Endothelial cell (in vitro differentiated cells): ENCODE results near the gene CXCL1. TPM values are rescaled to one million over a fixed set of nuclear protein-coding genes. Genes with fewer than 3 reads are reported as not detected.

Experiments used
- DNase-seq: peaks from one replicate; pipeline ENCODE4 v3.0.0; 2021; ENCODE audit warnings: low spot score
- H3K27ac Mint-ChIP-seq: one replicate; pipeline ENCODE4 v1.8.0; 2021; ENCODE audit warnings: mixed read lengths, inconsistent platforms; ENCODE audit not compliant: unreplicated experiment
- H3K27me3 Mint-ChIP-seq: one replicate; pipeline ENCODE4 v1.8.0; 2021; ENCODE audit warnings: mild to moderate bottlenecking, moderate library complexity, mixed read lengths, inconsistent platforms; ENCODE audit not compliant: unreplicated experiment
- H3K36me3 Mint-ChIP-seq: one replicate; pipeline ENCODE4 v1.8.0; 2021; ENCODE audit warnings: mild to moderate bottlenecking, low read depth, mixed read lengths, inconsistent platforms; ENCODE audit not compliant: unreplicated experiment
- H3K4me1 Mint-ChIP-seq: one replicate; pipeline ENCODE4 v1.8.0; 2021; ENCODE audit warnings: mild to moderate bottlenecking, mixed read lengths, inconsistent platforms; ENCODE audit not compliant: unreplicated experiment
- H3K4me3 Mint-ChIP-seq: one replicate; pipeline ENCODE4 v1.8.0; 2021; ENCODE audit warnings: mild to moderate bottlenecking, mixed read lengths, inconsistent platforms; ENCODE audit not compliant: unreplicated experiment
- H3K9me3 Mint-ChIP-seq: one replicate; pipeline ENCODE4 v1.8.0; 2021; ENCODE audit warnings: mixed read lengths, inconsistent platforms; ENCODE audit not compliant: unreplicated experiment
- CTCF ChIP-seq: fragments of 200-600 bp; sonication (generic); IDR thresholded peaks from one replicate; pipeline ENCODE4 v1.5.0; 2021; ENCODE audit warnings: antibody characterized with exemption; ENCODE audit not compliant: unreplicated experiment
- total RNA-seq: library from RNA; stranded (reverse); fragmentation: NEBNext Ultra II Directional; extraction: Animal tissue kit (Norgen Biotek cat#: 25700); gene quantifications from one replicate; pipeline ENCODE4 v1.2.1, GENCODE V29; 2021; ENCODE audit not compliant: unreplicated experiment

Gene CXCL1
- total RNA-seq, 1 donor from 2014 or later, result 1.7 TPM

GRCh38 chr4:73823760-73824159, 45.4 kb upstream of the CXCL1 start:
- no peak for DNase-seq
- Mint-ChIP-seq H3K36me3 (no peaks in the 10 kb centered on the region), H3K27me3 (no peaks in the 10 kb centered on the region), H3K4me1 (no peaks in the 10 kb centered on the region), H3K4me3 (no peak overlapping the region), H3K9me3 (no peaks in the 10 kb centered on the region), H3K27ac (no peak overlapping the region)
- TF ChIP-seq CTCF, result no peak

- Mint-ChIP-seq H3K4me3 (no peak overlapping the region), H3K9me3 (no peaks in the 10 kb centered on the region), H3K4me1 (no peaks in the 10 kb centered on the region), H3K27me3 (no peaks in the 10 kb centered on the region), H3K27ac (no peak overlapping the region), H3K36me3 (no peaks in the 10 kb centered on the region)
- TF ChIP-seq CTCF, result no peak
- DNase-seq, result no peak
Observed at GRCh38 chr4:73828956-73829355, 40.2 kb upstream of the CXCL1 start.

- no peak for DNase-seq
- Mint-ChIP-seq H3K27me3 (no peaks in the 10 kb centered on the region), H3K27ac (no peak overlapping the region)
Observed at GRCh38 chr4:73831569-73831968, 37.6 kb upstream of the CXCL1 start.

GRCh38 chr4:73832651-73833237, 36.4 kb upstream of the CXCL1 start:
- Mint-ChIP-seq H3K9me3 (no peaks in the 10 kb centered on the region), H3K4me1 (peaks cover 3% of the 10 kb centered on the region), H3K27me3 (no peaks in the 10 kb centered on the region), H3K27ac (no peak overlapping the region), H3K4me3 (no peak overlapping the region), H3K36me3 (no peaks in the 10 kb centered on the region)
- DNase-seq, result no peak
- no peak for TF ChIP-seq CTCF

More at GRCh38 chr4:73831569-73831968, 37.6 kb upstream of the CXCL1 start:
- TF ChIP-seq CTCF, result no peak
- Mint-ChIP-seq H3K9me3 (no peaks in the 10 kb centered on the region), H3K36me3 (no peaks in the 10 kb centered on the region), H3K4me3 (no peak overlapping the region), H3K4me1 (no peaks in the 10 kb centered on the region)

GRCh38 chr4:73836373-73837279, 32.6 kb upstream of the CXCL1 start, which contains the start of gene CXCL6:
Gene CXCL6, plus strand, starts transcription at chr4:73836678. Its CDS starts 73 bp downstream, at chr4:73836751.
- H3K9me3 Mint-ChIP-seq, result no peaks in the 10 kb centered on the region
- H3K4me3 Mint-ChIP-seq, result peak within 1 kb of the TSS; percentile 86
- no peak for TF ChIP-seq CTCF
- no peaks in the 10 kb centered on the region for H3K27me3 Mint-ChIP-seq
- DNase-seq, result peak; percentile 39
- H3K4me1 Mint-ChIP-seq, result peaks cover 3% of the 10 kb centered on the region
- H3K36me3 Mint-ChIP-seq, result no peaks in the 10 kb centered on the region
- H3K27ac Mint-ChIP-seq, result no peak within 1 kb of the TSS
